ENCODE measurements around the gene CNTNAP2. TPM values are rescaled to one million over a fixed set of nuclear protein-coding genes. Genes with fewer than 3 reads are reported as not detected.

Gene CNTNAP2
- total RNA-seq, 1 experiment from 2014 or later: 42.5 TPM

DNA sequence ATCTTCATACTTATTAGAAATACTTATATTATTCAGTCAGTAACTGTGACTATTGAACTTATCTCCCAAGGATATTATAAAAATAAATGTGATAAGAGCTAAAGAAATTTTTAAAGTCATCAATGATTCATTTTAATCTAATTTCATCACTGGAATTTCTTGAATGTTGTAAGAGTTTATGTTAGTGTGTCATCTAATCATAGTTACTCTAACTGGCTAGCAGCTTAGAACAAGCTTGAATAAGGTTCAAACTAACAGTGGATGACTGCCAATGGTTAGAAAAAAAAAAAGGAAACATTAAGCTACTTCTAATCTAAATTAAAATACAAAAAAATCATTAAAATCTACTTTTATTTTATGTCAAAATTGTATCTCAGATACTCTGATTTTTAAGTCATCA is 1066.3 kb downstream of the CNTNAP2 start:
- Histone ChIP-seq H3K9me3 (0 out of 2 replicates have a peak, but pooled peaks cover 3% of the 10 kb centered on the region), H3K36me3 (ENCODE audit: control insufficient read depth, insufficient read depth, low read length) (no peaks in the 10 kb centered on the region), H3K4me3 (ENCODE audit: low read depth, low read length) (no peak overlapping the region), H3K27me3 (replicated peaks; ENCODE audit: control insufficient read depth, insufficient read depth, low read length) (no peaks in the 10 kb centered on the region), H3K4me1 (no peaks in the 10 kb centered on the region)
- Mint-ChIP-seq H3K27ac (ENCODE audit: unreplicated experiment) (no peak overlapping the region), H3K4me3 (ENCODE audit: unreplicated experiment) (no peak overlapping the region), H3K36me3 (ENCODE audit: insufficient read depth, unreplicated experiment) (no peaks in the 10 kb centered on the region), H3K9me3 (ENCODE audit: unreplicated experiment) (peaks cover 9% of the 10 kb centered on the region), H3K4me1 (ENCODE audit: low read depth, unreplicated experiment) (no peaks in the 10 kb centered on the region), H3K27me3 (ENCODE audit: insufficient read depth, unreplicated experiment) (peaks cover 4% of the 10 kb centered on the region)
- TF ChIP-seq, protein P1, sequence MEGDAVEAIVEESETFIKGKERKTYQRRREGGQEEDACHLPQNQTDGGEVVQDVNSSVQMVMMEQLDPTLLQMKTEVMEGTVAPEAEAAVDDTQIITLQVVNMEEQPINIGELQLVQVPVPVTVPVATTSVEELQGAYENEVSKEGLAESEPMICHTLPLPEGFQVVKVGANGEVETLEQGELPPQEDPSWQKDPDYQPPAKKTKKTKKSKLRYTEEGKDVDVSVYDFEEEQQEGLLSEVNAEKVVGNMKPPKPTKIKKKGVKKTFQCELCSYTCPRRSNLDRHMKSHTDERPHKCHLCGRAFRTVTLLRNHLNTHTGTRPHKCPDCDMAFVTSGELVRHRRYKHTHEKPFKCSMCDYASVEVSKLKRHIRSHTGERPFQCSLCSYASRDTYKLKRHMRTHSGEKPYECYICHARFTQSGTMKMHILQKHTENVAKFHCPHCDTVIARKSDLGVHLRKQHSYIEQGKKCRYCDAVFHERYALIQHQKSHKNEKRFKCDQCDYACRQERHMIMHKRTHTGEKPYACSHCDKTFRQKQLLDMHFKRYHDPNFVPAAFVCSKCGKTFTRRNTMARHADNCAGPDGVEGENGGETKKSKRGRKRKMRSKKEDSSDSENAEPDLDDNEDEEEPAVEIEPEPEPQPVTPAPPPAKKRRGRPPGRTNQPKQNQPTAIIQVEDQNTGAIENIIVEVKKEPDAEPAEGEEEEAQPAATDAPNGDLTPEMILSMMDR (IDR thresholded peaks at IDR 0.05; ENCODE audit: insufficient read depth in 1 of 2, low read depth in 1 of 2, low read length in 1 of 2, severe bottlenecking in 1 of 2, unreplicated experiment in 1 of 2): no peak
- POLR2A ChIA-PET: no interaction called here
- no TSS peak for BruUV-seq (replicated peaks)
- no peak for DNase-seq
- CTCF ChIA-PET: no interaction called here
- intact Hi-C loops (cut with micrococcal nuclease; ENCODE audit: unreplicated experiment): no loop called here

DNA sequence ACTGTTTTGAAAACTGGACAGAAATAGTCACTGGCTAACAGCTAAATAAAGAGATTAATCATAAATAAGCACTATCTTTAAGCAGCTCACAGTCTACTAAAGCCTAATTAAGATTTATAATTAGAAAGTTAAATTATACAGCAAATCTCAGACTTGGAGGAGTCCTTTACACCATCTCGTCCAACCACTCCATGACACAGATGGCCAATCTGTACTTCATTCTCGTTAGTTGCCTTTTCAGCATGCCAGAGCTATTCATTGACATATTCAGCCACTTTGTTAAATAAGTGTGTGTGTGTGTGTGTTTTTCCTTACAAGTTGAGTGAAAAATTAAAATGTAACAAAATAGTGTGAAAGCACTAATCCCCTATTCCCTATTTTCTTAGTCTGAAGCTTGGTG is 1066.7 kb downstream of the CNTNAP2 start:
- H3K36me3 Mint-ChIP-seq (ENCODE audit: insufficient read depth, unreplicated experiment): no peaks in the 10 kb centered on the region
- 0 out of 2 replicates have a peak, but pooled peaks cover 3% of the 10 kb centered on the region for H3K9me3 ChIP-seq
- H3K27me3 ChIP-seq (replicated peaks; ENCODE audit: control insufficient read depth, insufficient read depth, low read length): no peaks in the 10 kb centered on the region
- POLR2A ChIA-PET: no interaction called here
- H3K27ac Mint-ChIP-seq (ENCODE audit: unreplicated experiment): no peak overlapping the region
- no peak overlapping the region for H3K4me3 Mint-ChIP-seq (ENCODE audit: unreplicated experiment)
- H3K9me3 Mint-ChIP-seq (ENCODE audit: unreplicated experiment): peaks cover 9% of the 10 kb centered on the region
- no peak overlapping the region for H3K4me3 ChIP-seq (ENCODE audit: low read depth, low read length)
- peaks cover 4% of the 10 kb centered on the region for H3K27me3 Mint-ChIP-seq (ENCODE audit: insufficient read depth, unreplicated experiment)
- intact Hi-C loops (cut with micrococcal nuclease; ENCODE audit: unreplicated experiment): no loop called here
- DNase-seq: no peak
- CTCF ChIA-PET: no interaction called here
- no peaks in the 10 kb centered on the region for H3K4me1 Mint-ChIP-seq (ENCODE audit: low read depth, unreplicated experiment)
- TF ChIP-seq, protein P1 (IDR thresholded peaks at IDR 0.05; ENCODE audit: insufficient read depth in 1 of 2, low read depth in 1 of 2, low read length in 1 of 2, severe bottlenecking in 1 of 2, unreplicated experiment in 1 of 2): no peak
- H3K36me3 ChIP-seq (ENCODE audit: control insufficient read depth, insufficient read depth, low read length): no peaks in the 10 kb centered on the region
- no TSS peak for BruUV-seq (replicated peaks)
- no peaks in the 10 kb centered on the region for H3K4me1 ChIP-seq

DNA sequence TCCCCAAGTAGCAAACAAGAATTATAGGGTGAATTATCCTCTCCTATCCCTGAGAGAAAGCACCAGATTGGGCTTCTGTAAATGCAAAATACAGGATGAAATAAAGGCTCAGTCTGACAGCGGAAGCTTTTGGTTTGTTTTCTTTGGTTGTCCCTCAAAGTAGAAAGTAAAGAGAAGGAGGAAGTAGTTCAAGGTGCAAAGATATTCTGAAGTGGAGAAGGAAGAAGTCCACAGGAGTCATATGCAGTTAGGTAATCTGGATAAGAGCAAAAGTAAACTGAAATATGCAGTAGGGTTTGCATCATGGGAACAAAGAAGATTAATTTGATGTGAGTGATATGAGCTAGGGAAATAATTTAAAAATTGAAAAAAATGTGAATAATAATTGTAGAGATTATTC is 1071.9 kb downstream of the CNTNAP2 start:
- Histone ChIP-seq H3K4me3 (ENCODE audit: low read depth, low read length) (no peak overlapping the region), H3K4me1 (no peaks in the 10 kb centered on the region), H3K9me3 (0 out of 2 replicates have a peak, but pooled peaks cover 3% of the 10 kb centered on the region), H3K27me3 (replicated peaks; ENCODE audit: control insufficient read depth, insufficient read depth, low read length) (no peaks in the 10 kb centered on the region), H3K36me3 (ENCODE audit: control insufficient read depth, insufficient read depth, low read length) (no peaks in the 10 kb centered on the region)
- TF ChIP-seq, protein P1 (IDR thresholded peaks at IDR 0.05; ENCODE audit: insufficient read depth in 1 of 2, low read depth in 1 of 2, low read length in 1 of 2, severe bottlenecking in 1 of 2, unreplicated experiment in 1 of 2): no peak
- BruUV-seq (replicated peaks): no TSS peak
- ChIA-PET POLR2A (no interaction called here), CTCF (no interaction called here)
- Mint-ChIP-seq H3K27ac (ENCODE audit: unreplicated experiment) (no peak overlapping the region), H3K27me3 (ENCODE audit: insufficient read depth, unreplicated experiment) (peaks cover 3% of the 10 kb centered on the region), H3K36me3 (ENCODE audit: insufficient read depth, unreplicated experiment) (no peaks in the 10 kb centered on the region), H3K4me3 (ENCODE audit: unreplicated experiment) (no peak overlapping the region), H3K4me1 (ENCODE audit: low read depth, unreplicated experiment) (no peaks in the 10 kb centered on the region), H3K9me3 (ENCODE audit: unreplicated experiment) (peaks cover 9% of the 10 kb centered on the region)
- no peak for DNase-seq
- intact Hi-C loops (cut with micrococcal nuclease; ENCODE audit: unreplicated experiment): no loop called here

All from Caco-2 (cell line).